ENCODE measurements around the gene INO80D.
"Not testable (repeated sequence)": the region's sequence is repeated elsewhere in the genome, so short reads cannot be mapped to it uniquely, and the experiment has no call there.

INO80D gene

GRCh38 chr2:206083602-206084438 lies 2.2 kb downstream of the INO80D start:
- no peak for DNase-seq (ENCODE audit: low read depth)

DNA sequence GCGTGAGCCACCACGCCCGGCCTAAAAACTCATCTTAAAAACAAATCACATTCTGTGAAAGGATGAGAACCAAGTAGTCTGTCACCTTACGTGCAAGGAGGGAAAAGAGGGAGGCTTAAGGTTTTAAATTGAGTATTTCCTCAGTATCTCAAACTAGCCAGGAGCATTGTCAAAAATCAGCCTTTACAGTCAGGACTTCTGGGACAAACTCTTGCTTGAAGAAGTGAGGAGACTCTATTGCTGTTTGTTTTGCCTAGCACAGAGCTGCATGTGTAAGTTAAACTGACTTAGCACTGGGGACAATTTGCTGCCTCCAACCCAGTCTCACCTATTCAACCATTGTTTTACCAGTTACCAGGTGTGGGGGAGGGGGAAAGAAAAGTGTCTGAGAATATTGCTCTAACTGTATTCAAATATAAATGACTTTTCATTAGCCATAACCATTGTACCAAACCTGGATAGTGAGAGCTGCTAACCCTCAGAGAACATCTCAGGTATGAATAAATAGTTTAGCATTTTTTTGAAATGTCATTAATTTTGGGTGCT lies 3.6 kb downstream of the INO80D start:
- DNase-seq (ENCODE audit: low read depth) = no peak

DNA sequence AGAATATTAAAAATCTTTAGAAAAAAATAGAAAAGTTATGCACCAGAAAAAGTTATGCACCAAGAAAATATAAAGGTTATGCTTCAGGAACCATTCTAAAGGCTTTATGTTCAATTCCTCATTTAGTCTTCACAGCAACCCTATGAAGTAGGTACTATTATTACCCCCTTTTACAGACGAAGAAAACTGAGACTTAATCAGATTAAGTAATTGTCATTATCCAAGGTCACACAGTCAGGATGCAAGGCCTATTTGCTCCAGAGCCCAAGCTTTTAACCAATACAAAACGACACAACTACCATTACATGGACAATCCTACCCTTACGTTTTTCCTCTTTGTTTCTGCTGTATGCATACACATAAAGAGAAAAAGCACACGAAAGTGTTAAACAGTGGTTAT lies 5.0 kb downstream of the INO80D start:
- DNase-seq (ENCODE audit: low read depth) = no peak

DNA sequence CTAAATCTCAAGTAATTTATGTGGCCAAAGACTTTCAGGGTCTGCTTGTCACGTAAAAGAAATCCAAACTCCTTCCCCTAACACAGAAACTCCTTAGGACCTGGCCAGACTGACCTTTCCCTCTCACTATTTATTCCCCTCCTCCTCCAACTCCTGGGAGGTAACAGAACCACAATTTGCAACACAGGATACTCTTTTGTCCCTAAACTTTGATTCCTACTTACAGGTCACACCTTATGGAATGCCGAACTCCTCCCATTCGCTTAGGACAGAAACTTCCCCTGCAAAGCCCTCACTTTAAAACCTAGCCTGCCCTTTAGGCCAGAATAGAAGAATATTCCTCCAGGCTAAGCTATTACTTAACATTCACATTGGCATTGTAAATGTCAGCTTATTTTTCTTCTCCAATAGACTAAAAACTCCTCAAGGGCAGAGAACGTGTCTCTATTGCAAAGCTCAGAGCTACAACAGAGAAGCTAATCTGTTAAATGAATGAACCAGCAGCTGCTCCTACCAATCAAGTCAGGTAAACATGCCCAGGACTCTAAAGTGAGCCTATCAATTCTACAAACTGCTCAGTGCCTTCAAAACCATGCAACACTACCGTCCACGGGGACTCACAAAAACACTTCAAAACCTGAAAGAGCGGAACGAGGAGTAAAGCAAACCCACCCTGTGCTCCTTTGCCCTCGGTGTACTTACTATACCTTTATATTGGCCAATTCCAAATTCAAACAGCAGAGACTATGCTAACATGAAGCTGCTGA lies 6.1 kb downstream of the INO80D start:
- DNase-seq (ENCODE audit: low read depth) = no peak

DNA sequence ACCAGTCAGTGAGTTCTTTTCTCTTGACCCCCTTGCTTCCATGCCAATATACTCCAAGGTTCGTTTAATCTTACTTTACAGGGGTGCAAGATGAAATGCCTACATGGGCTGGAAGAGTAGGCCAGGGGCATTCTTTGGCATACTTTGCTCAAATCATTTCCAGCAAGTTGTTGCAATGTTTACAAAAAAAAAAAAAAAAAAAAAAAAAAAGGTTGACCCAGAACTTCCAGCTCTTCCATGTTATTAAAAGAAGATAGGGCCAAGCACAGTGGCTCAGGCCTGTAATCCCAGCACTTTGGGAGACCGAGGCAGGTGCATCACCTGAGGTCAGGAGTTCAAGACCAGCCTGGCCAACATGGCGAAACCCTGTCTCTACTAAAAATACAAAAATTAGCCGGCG lies 8.1 kb downstream of the INO80D start:
- not testable (repeated sequence) for DNase-seq (ENCODE audit: low read depth)

DNA sequence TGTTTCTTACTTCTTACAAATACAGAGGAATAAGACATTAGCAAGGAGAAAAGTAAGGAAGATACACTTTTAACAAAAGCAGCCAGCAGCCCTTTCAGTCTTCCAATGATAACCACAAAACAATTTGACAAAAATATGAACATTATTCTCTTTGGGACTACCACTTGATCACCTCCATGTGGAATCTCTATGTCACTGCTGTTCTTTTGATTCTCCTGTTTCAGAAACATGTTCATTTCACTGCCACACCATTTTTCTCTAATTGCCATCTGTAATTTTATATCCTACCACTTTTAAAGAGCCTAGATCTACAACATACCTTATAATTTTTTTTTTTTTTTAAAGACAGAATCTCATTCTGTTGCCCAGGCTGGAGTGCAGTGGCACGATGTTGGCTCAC lies 10.9 kb downstream of the INO80D start:
- DNase-seq (ENCODE audit: low read depth) = no peak

DNA sequence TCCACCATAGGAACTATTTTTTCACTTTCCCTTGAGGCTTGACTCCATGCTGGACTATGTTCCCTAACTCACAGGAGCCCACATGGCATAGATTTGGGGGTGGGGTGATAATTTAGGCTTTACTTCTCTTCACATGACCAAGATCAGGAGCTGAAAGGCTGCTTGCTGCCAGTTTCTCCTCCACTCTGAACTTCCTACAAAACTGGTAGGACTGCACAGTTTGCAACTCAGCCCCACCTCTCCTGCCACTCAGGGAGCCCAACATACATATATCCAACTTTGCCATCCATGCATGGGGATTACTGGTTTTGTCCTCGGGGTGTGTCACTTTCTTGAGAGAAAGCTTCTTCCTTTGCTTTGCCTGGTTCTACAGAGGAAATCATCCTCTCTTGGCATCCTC lies 14.2 kb downstream of the INO80D start:
- no peak for DNase-seq (ENCODE audit: low read depth)

DNA sequence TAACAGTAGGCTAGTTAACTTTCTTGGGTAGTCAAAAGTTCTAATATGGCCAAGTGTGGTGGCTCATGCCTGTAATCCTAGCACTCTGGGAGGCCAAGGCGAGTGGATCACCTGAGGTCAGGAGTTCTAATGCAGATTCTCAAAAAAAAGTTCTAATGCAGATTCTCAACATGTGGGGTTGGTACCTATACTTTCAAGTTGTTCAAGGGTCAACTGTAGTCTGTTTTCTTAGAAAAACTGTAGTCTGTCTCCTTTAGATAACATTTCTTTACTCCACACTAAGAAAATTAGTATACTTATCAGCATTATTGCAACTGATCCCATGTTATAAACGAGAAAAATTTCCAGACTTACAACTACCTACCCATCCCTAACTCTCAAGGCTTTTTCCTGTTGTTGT lies 16.6 kb downstream of the INO80D start:
- DNase-seq (ENCODE audit: low read depth) = no peak

GRCh38 chr2:206068207-206068606 lies 17.8 kb downstream of the INO80D start:
- no peak for DNase-seq (ENCODE audit: low read depth)

DNA sequence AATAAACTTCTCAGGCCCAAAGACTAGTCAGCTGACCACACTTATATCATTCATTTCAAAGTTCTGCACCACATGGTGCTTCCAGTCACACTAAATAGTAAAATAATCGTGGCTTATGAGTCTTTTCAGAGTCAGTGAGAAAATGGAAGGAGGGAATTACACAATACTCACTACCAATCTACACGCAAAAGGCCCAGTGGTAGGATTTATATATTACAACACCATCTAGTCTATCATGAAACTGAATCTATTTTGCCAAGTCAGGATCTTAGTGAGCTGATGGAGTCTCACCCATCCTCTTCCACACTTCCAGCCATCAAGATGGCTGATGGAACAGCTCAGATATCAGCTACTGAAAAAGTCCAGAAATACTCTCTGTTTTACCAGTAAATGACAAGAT lies 21.9 kb downstream of the INO80D start:
- DNase-seq (ENCODE audit: low read depth) = no peak

DNA sequence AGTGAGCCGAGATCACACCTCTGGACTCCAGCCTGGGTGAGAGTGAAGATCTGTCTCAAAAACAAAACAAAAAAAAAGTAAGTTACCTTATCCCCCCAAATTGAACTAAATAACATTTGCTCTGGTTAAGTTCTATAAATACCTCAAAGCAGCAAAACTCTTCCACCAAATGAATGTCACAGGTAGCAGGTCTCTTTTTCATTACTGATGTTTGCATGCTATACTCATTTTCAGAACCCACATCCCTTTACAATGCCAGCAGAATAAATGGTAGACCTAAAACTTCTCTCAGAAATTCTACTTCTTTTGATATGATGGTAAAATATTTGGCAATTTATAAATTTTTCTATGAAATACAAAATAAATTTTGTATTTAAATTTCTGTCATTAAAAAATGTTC lies 22.3 kb downstream of the INO80D start:
- no peak for DNase-seq (ENCODE audit: low read depth)

- no peak for DNase-seq (ENCODE audit: low read depth)
Measured at GRCh38 chr2:206062724-206063123, 23.2 kb downstream of the INO80D start.

GRCh38 chr2:206056286-206056685 lies 29.7 kb downstream of the INO80D start:
- no peak for DNase-seq (ENCODE audit: low read depth)

GRCh38 chr2:206054952-206055351 lies 31.0 kb downstream of the INO80D start:
- no peak for DNase-seq (ENCODE audit: low read depth)

- no peak for DNase-seq (ENCODE audit: low read depth)
Measured at GRCh38 chr2:206051912-206052311, 34.1 kb downstream of the INO80D start.

- DNase-seq (ENCODE audit: low read depth) = no peak
Measured at GRCh38 chr2:206049392-206049791, 36.6 kb downstream of the INO80D start.

DNA sequence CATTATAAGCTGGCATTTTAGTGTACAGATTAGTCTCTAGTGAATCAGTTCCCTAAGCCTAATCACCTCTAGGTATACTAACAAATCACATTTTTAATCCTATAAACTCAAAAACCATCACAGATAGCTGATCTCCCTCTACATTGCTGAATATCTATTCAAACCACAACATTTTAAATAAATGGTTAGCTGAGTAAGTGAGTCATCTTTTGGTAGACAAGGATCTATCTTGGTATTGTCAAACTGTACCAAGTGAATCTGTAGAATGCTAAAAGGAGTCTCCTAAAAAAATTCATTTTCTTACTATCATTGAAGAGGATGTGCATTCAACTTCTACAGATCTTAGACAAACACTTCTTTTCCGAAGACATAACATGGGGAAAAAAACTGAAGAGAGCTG lies 40.7 kb downstream of the INO80D start:
- DNase-seq (ENCODE audit: low read depth) = no peak

- DNase-seq (ENCODE audit: low read depth) = no peak
Measured at GRCh38 chr2:206040525-206040924, 45.4 kb downstream of the INO80D start.

GRCh38 chr2:206035393-206035792 lies 50.6 kb downstream of the INO80D start:
- DNase-seq (ENCODE audit: low read depth) = not testable (repeated sequence)

DNA sequence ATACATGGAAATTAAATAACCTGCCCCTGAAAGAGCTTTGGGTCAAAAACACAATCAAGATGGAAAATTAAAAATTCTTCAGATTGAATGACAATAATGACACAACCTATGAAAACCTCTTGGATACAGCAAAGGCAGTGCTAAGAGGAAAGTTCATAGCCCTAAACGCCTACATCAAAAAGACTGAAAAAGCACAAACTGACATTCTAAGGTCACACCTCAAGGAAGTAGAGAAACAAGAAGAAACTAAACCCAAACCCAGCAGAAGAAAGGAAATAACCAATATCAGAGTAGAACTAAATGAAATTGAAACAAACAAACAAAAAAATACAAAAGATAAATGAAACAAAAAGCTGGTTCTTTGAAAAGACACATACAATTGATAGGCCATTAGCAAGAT lies 52.5 kb downstream of the INO80D start:
- DNase-seq (ENCODE audit: low read depth) = not testable (repeated sequence)

DNA sequence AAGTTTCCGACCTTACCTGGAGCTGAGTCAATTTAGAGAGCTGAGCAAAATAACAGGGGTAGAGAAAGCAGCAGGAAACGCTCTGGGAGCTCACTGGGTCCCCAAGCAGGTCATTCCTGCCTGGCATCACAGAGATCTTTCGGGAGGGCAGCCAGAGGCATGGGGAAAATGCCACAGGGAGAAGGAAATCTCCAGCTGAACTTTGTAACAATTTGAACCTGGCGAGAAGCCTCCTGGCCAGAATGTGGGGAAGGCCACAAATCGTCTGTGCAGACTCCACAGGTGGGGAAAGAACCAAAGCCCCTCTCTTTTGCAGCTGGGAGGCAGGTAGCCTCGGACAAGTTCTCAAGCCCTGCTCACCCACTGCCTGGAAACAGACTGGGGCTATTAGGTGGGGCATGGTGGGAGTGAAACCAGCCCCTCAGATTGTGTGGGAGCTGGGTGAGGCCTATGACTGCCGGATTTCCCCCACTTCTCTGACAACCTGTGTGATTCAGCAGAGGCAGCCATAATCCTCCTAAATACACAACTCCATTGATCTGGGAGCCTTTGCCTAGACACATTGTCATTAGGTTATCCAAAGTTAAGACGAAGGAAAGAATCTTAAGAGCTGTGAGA lies 53.9 kb downstream of the INO80D start:
- DNase-seq (ENCODE audit: low read depth) = no peak

GRCh38 chr2:206031162-206031784 lies 54.7 kb downstream of the INO80D start:
- DNase-seq (ENCODE audit: low read depth) = peak; percentile 29

Measured in HS-5 (cell line).